SU-DHL-6 (cell line): ENCODE measurements around the gene MAPK13.

Experiments
- H2AFZ ChIP-seq: fragments of 200-600 bp; sonication (generic); 2 replicates; pipeline ENCODE4 v1.6.1; 2014; ENCODE audit warnings: low read depth, mild to moderate bottlenecking, moderate library complexity, mixed read lengths, antibody characterized with exemption, low read length; ENCODE audit not compliant: severe bottlenecking
- H3F3A ChIP-seq: fragments of 200-600 bp; shearing (Covaris generic); 2 replicates; pipeline ENCODE4 v1.6.0; 2016; ENCODE audit warnings: antibody characterized with exemption, mild to moderate bottlenecking; ENCODE audit not compliant: insufficient read depth
- H3K27ac ChIP-seq: fragments of 200-600 bp; sonication (generic); 2 replicates; pipeline ENCODE4 v1.5.1; 2016; ENCODE audit warnings: low read depth, mild to moderate bottlenecking, low read length, moderate library complexity, mixed read lengths
- H3K27me3 ChIP-seq: fragments of 200-600 bp; sonication (generic), shearing (Covaris generic); 2 replicates; pipeline ENCODE4 v1.6.0; 2014; ENCODE audit warnings: mild to moderate bottlenecking, low read length
- H3K36me3 ChIP-seq: fragments of 200-600 bp; sonication (generic); 2 replicates; pipeline ENCODE4 v1.6.1; 2014; ENCODE audit warnings: mild to moderate bottlenecking, low read length, mixed read lengths
- H3K4me2 ChIP-seq: fragments of 300-600, 200-600 bp; shearing (Covaris generic), sonication (generic); 2 replicates; pipeline ENCODE4 v1.6.0; 2014; ENCODE audit warnings: low read length, low read depth, mild to moderate bottlenecking; ENCODE audit not compliant: poor library complexity, severe bottlenecking
- H3K4me3 ChIP-seq: fragments of 200-600 bp; sonication (generic); 2 replicates; pipeline ENCODE4 v1.5.1; 2014; ENCODE audit warnings: antibody characterized with exemption, low read length, mild to moderate bottlenecking, mixed read lengths; ENCODE audit not compliant: insufficient read depth, poor library complexity, severe bottlenecking
- H3K79me2 ChIP-seq: fragments of 200-600 bp; sonication (generic); 2 replicates; pipeline ENCODE4 v1.6.1; 2014; ENCODE audit warnings: mild to moderate bottlenecking, low read length, moderate library complexity; ENCODE audit not compliant: insufficient read depth
- H3K9ac ChIP-seq: fragments of 200-600 bp; sonication (generic); 2 replicates; pipeline ENCODE4 v1.7.0; 2014; ENCODE audit warnings: mild to moderate bottlenecking, low read length
- H3K9me2 ChIP-seq: fragments of 200-600 bp; sonication (generic); replicated peaks from 2 replicates; pipeline ENCODE4 v1.6.1; 2014; ENCODE audit warnings: low read length; ENCODE audit not compliant: insufficient read depth
- H3K9me3 ChIP-seq: fragments of 200-600 bp; sonication (generic); 2 replicates; pipeline ENCODE4 v1.6.1; 2014; ENCODE audit warnings: low read length, mixed read lengths; ENCODE audit not compliant: insufficient read depth
- H4K20me1 ChIP-seq: fragments of 200-600 bp; sonication (generic); 2 replicates; pipeline ENCODE4 v1.6.1; 2014; ENCODE audit warnings: low read depth, mild to moderate bottlenecking, antibody characterized with exemption, low read length, moderate library complexity, mixed read lengths
- CTCF ChIP-seq: fragments of 200-600 bp; sonication (generic); IDR thresholded peaks from one replicate; pipeline ENCODE4 v1.5.1; 2017; ENCODE audit warnings: antibody characterized with exemption, mild to moderate bottlenecking, low read length, moderate library complexity; ENCODE audit not compliant: insufficient read depth, poor library complexity, severe bottlenecking
- EZH2phosphoT487 ChIP-seq: fragments of 200-600 bp; sonication (generic), shearing (Covaris generic); conservative IDR thresholded peaks from 2 replicates; pipeline ENCODE4 v1.6.1; 2018; ENCODE audit warnings: mild to moderate bottlenecking, antibody characterized with exemption, low read length, moderate library complexity, mixed read lengths

Gene MAPK13

DNA sequence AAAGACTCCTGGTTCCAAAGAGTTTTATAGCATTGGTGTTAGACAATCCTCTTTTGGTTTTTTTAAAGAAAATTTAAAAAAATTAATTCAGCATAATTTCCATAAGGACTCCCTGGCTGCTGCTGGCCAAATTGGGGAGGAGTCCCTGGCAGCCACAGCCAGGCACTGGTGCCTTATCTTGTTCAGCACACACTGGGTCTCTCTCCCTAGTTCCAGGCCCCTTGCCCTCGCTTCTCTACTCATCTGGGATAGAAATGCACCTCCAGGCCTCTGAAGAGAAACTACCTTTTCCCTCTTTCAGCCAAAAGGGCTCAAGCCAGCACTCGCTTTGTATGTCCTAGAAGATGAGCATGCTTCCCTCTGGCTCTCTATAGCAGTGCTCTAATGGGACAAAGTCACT, 13.4 kb upstream of the MAPK13 start:
- Histone ChIP-seq H3K4me2 (no peak overlapping the region), H3K9me3 (no peaks in the 10 kb centered on the region), H3K9ac (no peak overlapping the region), H3K4me3 (no peak overlapping the region), H4K20me1 (no peaks in the 10 kb centered on the region), H3K79me2 (peaks cover 9% of the 10 kb centered on the region; the same call in 1 of the 2 replicates), H3F3A (peaks cover 72% of the 10 kb centered on the region), H3K9me2 (no peaks in the 10 kb centered on the region), H2AFZ (no peak overlapping the region), H3K36me3 (0 out of 2 replicates have a peak, but pooled peaks cover 2% of the 10 kb centered on the region), H3K27me3 (no peaks in the 10 kb centered on the region), H3K27ac (peak overlapping the region; percentile 91)
- TF ChIP-seq CTCF (no peak), EZH2phosphoT487 (no peak)

DNA sequence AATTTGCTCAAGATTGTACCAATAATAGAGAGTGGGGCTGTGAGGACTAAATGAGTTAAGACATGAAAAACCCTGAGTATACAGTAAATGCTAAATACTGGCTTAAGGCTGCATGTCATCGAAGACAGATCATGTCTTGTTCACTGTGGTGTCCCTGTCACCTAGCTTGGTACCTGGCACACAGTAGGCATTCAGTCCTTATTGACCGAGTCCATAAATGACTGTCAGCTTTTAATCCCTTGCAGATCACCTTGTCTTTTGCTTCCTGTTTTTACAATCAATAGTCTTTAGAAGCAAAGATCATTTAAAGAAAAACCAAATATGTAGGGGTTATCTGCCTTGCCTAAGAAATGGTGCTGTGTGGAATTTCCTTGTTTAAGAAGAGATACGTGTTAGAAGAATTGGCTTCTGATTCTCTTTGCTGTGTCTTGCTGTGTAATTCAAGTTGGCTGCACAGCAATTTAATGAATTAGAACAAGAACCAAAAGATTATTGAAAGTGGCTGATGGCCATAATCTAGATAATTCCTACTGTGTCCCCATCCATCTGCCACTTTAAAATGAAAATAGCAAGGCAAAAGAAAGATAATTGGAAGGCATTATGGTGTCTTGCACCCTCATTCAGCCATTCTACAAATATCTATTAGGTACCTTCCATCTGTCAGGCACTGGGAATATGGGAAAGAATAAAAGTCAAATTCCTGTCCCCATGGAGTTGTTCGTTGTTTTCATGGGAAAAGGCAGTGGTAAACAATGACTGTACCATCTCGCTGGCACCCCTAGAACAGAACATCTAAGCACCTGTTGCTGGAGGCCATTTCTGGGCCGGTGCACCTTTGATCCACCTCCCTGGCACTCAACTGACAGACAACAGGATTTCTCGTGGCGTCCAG, 12.4 kb upstream of the MAPK13 start:
- H3F3A ChIP-seq: peaks cover 62% of the 10 kb centered on the region
- no peaks in the 10 kb centered on the region for H4K20me1 ChIP-seq
- H3K9me2 ChIP-seq: no peaks in the 10 kb centered on the region
- H3K9ac ChIP-seq: no peak overlapping the region
- H3K36me3 ChIP-seq: no peaks in the 10 kb centered on the region
- H3K4me3 ChIP-seq: no peak overlapping the region
- H3K79me2 ChIP-seq: peaks cover 9% of the 10 kb centered on the region; the same call in 1 of the 2 replicates
- no peak overlapping the region for H2AFZ ChIP-seq
- H3K27me3 ChIP-seq: no peaks in the 10 kb centered on the region
- H3K27ac ChIP-seq: peak overlapping the region; percentile 91
- TF ChIP-seq EZH2phosphoT487 (no peak), CTCF (no peak)
- no peak overlapping the region for H3K4me2 ChIP-seq
- H3K9me3 ChIP-seq: no peaks in the 10 kb centered on the region

DNA sequence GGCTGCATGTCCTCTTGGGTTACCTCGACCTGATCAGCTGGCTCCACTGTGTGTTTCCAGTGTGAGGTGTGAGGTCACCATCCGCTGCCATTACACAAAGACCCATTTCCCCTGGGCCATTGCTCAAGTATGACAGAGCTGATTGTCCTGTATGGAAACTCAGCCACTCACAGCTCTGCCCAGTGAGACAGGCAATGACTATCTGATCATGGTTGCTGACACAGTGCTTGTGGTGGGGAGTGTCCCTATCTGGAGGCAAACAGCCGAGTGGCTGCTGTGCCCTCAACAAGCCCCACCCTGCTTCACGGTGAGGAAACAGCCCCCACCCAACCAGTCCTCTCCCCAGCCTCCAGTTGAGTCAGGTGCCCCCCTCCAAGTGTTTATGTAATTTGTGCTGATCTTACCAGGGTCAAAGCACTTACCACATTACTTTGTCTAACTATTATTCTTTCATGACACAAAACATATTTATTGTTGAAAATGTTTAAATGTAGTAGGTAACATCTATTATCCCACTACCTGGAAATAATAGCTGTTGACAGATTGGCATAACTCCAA, 11.7 kb upstream of the MAPK13 start:
- H3K79me2 ChIP-seq: peaks cover 5% of the 10 kb centered on the region; the same call in 1 of the 2 replicates
- H3K36me3 ChIP-seq: no peaks in the 10 kb centered on the region
- H3K9me3 ChIP-seq: no peaks in the 10 kb centered on the region
- peak overlapping the region; percentile 76 for H3K27ac ChIP-seq
- TF ChIP-seq EZH2phosphoT487 (no peak), CTCF (no peak)
- peaks cover 55% of the 10 kb centered on the region for H3F3A ChIP-seq
- H3K4me2 ChIP-seq: no peak overlapping the region
- H3K9me2 ChIP-seq: no peaks in the 10 kb centered on the region
- no peaks in the 10 kb centered on the region for H4K20me1 ChIP-seq
- H2AFZ ChIP-seq: no peak overlapping the region
- no peak overlapping the region for H3K4me3 ChIP-seq
- no peak overlapping the region for H3K9ac ChIP-seq
- H3K27me3 ChIP-seq: no peaks in the 10 kb centered on the region
